Liver (tissue), 3 donors: ENCODE measurements around the gene RNPEPL1.

Source experiments
- FOXA1 ChIP-seq: IDR thresholded peaks from 2 replicates; pipeline ENCODE4 v1.6.1; 2016; ENCODE audit warnings: antibody characterized with exemption
- JUND ChIP-seq, 2 donors: IDR thresholded peaks; 2 replicates each; pipeline ENCODE4 v1.6.1; 2016; ENCODE audit warnings: antibody characterized with exemption in 2 of 2
- RAD21 ChIP-seq, 2 donors: IDR thresholded peaks; 2 replicates each; pipeline ENCODE4 v1.6.1; 2016; ENCODE audit warnings: antibody characterized with exemption in 2 of 2, mild to moderate bottlenecking in 2 of 2
- RXRA ChIP-seq, 2 donors: IDR thresholded peaks; 2 replicates each; pipeline ENCODE4 v1.6.1; 2017 to 2018; ENCODE audit warnings: antibody characterized with exemption in 2 of 2, mild to moderate bottlenecking in 1 of 2
- SP1 ChIP-seq: IDR thresholded peaks from 2 replicates; pipeline ENCODE4 v1.6.1; 2018; ENCODE audit warnings: antibody characterized with exemption, mild to moderate bottlenecking
- TAF1 ChIP-seq: conservative IDR thresholded peaks from 2 replicates; pipeline ENCODE4 v1.6.1; 2016; ENCODE audit warnings: antibody characterized with exemption, mild to moderate bottlenecking
- TF ChIP-seq, protein P1 (sequence below): fragments of 150-350 bp; IDR thresholded peaks from 2 replicates; pipeline ENCODE4 v1.5.1; 2017; ENCODE audit warnings: improper control_type of control experiment, low read depth, low read length; ENCODE audit not compliant: missing input control
- TF ChIP-seq, protein P2 (sequence below): IDR thresholded peaks from 2 replicates; pipeline ENCODE4 v1.6.1; 2016; ENCODE audit warnings: antibody characterized with exemption, mild to moderate bottlenecking
- TF ChIP-seq, protein P3 (sequence below): IDR thresholded peaks from 2 replicates; pipeline ENCODE4 v1.6.1; 2016; ENCODE audit warnings: antibody characterized with exemption
- TF ChIP-seq, protein P4 (sequence below): IDR thresholded peaks from 2 replicates; pipeline ENCODE4 v1.6.1; 2016; ENCODE audit warnings: antibody characterized with exemption
- donor health status: healthy.
- donor health status: healthy.

DNA sequence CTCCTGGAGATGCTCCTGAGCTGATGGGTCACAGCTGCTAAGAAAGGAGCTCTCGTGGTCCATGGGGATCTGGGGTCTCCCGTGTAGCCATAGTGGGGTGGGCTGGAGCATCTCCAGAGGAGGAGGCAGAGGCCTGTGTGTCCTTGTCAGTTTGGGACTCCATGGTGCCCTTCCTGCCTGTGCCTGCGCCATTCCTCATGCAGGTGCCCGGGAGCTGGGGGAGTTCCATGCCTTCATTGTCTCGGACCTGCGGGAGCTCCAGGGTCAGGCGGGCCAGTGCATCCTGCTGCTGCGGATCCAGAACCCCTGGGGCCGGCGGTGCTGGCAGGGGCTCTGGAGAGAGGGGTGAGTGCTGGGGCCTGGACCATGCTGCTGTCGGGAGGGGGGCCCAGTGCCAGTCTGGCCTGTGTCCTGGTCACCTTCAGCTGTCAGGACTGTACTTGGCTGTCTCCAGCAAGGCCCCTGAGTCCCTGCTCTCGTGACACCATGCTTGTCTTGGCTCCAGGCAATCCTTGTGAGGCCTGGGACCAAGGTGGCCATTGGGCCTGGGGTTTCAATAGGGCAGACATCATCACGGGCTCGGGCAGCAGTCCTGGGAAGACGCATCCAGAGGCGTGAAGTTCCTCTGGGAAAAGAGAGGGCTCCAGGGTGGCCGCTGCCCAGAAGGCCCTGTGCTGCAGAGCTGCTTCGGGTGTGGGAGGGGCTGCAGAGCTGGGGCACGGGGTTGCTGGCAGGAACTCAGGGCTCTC is 25.6 kb downstream of the RNPEPL1 start:
- TF ChIP-seq, protein P1, sequence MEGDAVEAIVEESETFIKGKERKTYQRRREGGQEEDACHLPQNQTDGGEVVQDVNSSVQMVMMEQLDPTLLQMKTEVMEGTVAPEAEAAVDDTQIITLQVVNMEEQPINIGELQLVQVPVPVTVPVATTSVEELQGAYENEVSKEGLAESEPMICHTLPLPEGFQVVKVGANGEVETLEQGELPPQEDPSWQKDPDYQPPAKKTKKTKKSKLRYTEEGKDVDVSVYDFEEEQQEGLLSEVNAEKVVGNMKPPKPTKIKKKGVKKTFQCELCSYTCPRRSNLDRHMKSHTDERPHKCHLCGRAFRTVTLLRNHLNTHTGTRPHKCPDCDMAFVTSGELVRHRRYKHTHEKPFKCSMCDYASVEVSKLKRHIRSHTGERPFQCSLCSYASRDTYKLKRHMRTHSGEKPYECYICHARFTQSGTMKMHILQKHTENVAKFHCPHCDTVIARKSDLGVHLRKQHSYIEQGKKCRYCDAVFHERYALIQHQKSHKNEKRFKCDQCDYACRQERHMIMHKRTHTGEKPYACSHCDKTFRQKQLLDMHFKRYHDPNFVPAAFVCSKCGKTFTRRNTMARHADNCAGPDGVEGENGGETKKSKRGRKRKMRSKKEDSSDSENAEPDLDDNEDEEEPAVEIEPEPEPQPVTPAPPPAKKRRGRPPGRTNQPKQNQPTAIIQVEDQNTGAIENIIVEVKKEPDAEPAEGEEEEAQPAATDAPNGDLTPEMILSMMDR, result no peak
- TF ChIP-seq JUND (IDR thresholded peaks at IDR 0.05) (no peak), TAF1 (no peak), RAD21 (IDR thresholded peaks at IDR 0.05) (no peak), FOXA1 (no peak), SP1 (no peak), RXRA (IDR thresholded peaks at IDR 0.05) (no peak)
- TF ChIP-seq, protein P2, sequence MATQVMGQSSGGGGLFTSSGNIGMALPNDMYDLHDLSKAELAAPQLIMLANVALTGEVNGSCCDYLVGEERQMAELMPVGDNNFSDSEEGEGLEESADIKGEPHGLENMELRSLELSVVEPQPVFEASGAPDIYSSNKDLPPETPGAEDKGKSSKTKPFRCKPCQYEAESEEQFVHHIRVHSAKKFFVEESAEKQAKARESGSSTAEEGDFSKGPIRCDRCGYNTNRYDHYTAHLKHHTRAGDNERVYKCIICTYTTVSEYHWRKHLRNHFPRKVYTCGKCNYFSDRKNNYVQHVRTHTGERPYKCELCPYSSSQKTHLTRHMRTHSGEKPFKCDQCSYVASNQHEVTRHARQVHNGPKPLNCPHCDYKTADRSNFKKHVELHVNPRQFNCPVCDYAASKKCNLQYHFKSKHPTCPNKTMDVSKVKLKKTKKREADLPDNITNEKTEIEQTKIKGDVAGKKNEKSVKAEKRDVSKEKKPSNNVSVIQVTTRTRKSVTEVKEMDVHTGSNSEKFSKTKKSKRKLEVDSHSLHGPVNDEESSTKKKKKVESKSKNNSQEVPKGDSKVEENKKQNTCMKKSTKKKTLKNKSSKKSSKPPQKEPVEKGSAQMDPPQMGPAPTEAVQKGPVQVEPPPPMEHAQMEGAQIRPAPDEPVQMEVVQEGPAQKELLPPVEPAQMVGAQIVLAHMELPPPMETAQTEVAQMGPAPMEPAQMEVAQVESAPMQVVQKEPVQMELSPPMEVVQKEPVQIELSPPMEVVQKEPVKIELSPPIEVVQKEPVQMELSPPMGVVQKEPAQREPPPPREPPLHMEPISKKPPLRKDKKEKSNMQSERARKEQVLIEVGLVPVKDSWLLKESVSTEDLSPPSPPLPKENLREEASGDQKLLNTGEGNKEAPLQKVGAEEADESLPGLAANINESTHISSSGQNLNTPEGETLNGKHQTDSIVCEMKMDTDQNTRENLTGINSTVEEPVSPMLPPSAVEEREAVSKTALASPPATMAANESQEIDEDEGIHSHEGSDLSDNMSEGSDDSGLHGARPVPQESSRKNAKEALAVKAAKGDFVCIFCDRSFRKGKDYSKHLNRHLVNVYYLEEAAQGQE, result no peak
- TF ChIP-seq, protein P3, sequence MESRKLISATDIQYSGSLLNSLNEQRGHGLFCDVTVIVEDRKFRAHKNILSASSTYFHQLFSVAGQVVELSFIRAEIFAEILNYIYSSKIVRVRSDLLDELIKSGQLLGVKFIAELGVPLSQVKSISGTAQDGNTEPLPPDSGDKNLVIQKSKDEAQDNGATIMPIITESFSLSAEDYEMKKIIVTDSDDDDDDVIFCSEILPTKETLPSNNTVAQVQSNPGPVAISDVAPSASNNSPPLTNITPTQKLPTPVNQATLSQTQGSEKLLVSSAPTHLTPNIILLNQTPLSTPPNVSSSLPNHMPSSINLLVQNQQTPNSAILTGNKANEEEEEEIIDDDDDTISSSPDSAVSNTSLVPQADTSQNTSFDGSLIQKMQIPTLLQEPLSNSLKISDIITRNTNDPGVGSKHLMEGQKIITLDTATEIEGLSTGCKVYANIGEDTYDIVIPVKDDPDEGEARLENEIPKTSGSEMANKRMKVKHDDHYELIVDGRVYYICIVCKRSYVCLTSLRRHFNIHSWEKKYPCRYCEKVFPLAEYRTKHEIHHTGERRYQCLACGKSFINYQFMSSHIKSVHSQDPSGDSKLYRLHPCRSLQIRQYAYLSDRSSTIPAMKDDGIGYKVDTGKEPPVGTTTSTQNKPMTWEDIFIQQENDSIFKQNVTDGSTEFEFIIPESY, result no peak
- TF ChIP-seq, protein P4, sequence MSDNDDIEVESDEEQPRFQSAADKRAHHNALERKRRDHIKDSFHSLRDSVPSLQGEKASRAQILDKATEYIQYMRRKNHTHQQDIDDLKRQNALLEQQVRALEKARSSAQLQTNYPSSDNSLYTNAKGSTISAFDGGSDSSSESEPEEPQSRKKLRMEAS, result no peak
